GM12801 (cell line): ENCODE data around the gene MANBA.

Source experiments
- TF ChIP-seq, protein P1 (sequence below): IDR thresholded peaks from one replicate; pipeline ENCODE4 v1.5.1; 2011; ENCODE audit warnings: control low read depth; ENCODE audit not compliant: insufficient read length; ENCODE audit errors: extremely low read depth

The MANBA gene

DNA sequence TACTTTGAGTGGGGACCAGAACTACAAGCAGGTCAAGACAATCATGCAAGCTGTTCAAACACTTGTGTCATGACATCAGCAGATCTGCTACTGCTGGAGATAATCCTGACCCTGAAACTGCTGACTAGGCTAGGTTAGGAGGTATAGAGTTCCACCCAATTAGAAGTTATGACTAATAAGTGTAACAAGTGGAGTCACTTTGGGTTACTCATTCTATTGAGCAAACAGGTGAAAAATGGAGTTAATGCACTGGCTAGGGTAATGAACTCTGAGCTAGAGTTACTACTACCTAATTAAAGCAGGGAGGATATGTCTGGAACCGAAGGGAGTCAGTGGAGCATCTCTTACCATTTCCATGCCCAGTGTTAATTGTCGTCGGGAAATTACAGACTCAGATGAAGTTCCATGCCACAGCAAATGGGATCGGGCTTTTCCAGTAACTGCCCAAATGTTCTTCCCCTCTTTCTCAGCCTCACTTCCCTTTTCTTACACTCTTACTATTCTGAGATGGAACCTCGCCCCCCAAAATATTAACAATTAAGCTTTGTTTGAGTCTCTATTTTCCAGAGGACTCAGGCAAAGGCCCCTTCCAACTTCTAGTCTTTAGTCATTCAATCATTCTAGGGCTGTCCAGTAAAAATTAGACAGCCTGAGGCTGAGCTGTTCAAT lies 19.8 kb upstream of the MANBA start:
- TF ChIP-seq, protein P1, sequence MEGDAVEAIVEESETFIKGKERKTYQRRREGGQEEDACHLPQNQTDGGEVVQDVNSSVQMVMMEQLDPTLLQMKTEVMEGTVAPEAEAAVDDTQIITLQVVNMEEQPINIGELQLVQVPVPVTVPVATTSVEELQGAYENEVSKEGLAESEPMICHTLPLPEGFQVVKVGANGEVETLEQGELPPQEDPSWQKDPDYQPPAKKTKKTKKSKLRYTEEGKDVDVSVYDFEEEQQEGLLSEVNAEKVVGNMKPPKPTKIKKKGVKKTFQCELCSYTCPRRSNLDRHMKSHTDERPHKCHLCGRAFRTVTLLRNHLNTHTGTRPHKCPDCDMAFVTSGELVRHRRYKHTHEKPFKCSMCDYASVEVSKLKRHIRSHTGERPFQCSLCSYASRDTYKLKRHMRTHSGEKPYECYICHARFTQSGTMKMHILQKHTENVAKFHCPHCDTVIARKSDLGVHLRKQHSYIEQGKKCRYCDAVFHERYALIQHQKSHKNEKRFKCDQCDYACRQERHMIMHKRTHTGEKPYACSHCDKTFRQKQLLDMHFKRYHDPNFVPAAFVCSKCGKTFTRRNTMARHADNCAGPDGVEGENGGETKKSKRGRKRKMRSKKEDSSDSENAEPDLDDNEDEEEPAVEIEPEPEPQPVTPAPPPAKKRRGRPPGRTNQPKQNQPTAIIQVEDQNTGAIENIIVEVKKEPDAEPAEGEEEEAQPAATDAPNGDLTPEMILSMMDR: no peak

DNA sequence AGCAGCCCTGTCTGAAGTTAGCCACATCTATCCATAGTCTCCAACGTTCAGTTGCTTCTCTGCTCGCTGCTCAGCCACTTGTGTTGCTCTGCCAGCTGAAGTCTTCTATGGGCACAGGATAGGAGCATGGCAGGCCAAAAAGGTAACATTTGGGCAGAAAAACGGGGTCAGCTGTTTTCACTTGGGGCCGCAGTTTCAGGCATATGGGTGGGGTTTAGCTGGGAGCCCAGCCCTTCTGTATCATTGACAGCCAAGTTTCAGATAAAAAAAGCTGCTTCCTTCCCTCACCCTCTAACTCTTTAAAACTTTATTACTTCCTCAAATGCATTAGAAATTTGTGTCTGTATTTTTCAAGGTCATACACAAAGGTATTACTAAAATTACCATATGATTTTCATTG lies 18.4 kb upstream of the MANBA start:
- TF ChIP-seq, protein P1: no peak

DNA sequence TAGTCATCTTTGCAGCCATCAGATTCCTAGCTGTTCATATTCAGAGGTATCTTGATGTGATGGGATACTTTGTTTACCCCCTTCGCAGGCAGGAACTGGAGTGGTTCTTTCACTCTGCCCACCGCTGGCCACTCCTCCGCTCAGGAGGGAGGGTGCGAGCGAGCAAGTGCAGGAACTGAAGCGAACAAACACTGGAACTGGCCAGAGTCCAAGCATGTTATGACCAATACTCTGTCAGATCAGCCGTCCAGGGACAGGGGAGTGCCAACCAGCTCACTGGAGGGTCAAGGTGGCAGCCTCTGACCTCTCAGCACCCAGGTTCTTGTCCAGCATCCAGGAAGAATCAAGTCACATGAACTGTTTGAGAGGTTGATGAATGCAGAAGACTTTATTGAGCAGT lies 18.0 kb upstream of the MANBA start:
- TF ChIP-seq, protein P1: no peak

DNA sequence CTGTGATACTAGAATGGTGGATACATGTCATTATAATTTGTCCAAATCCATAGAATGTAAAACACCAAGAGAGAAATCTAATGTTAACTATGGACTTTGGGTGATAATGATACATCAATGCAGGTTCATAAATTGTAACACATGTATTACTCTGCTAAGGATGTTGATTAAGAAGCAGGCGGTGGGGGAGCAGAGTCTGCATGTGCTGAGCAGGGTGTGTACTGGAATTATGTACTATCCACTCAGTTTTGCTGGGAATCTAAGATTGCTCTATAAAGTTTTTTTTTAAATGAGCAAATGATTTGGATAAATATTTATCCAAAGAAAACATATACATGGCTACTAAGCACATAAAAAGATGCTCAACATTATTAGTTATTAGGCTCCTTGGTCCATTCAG lies 15.0 kb upstream of the MANBA start:
- TF ChIP-seq, protein P1: no peak

DNA sequence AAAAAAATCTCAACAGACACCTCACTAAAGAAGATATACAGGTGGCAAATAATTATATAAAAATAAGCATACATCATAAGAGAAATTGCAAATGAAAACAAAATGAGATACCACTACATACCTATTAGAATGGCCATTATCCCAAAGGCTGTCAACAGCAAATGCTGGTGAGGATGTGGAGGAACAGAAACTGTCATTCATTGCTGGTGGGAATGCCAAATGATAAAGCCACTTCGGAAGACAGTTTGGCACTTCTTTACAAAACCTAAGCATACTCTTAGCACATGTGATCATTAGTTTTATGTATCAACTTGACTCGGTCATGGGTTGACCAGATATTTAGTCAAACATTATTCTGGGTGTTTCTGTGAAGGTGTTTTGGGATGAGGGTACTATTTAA lies 13.5 kb upstream of the MANBA start:
- TF ChIP-seq, protein P1: no peak

DNA sequence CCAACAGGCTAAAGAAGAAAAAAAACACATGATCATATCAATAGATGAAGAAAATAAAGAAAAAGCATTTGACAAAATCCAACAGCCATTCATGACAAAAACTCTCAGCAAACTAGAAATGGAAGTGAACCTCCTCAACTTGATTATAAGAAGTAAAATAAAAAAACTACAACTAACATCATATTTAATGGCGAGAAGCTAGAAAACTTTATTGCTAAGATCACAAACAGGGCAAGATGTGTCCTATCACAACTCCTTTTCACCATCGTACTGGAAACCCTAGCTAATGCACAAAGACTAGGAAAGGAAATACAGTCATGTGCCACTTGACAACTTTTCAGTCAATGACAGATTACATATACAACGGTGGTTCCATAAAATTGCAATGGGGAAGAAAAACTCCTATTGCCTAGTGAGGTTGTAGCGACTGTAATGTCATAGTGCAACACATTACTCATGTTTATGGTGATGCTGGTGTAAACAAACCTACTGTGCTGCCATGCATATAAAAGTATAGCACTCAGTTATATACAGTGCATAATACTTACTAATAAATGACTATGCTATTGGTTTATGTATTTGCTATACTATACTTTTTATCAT lies 12.1 kb upstream of the MANBA start:
- TF ChIP-seq, protein P1: no peak

DNA sequence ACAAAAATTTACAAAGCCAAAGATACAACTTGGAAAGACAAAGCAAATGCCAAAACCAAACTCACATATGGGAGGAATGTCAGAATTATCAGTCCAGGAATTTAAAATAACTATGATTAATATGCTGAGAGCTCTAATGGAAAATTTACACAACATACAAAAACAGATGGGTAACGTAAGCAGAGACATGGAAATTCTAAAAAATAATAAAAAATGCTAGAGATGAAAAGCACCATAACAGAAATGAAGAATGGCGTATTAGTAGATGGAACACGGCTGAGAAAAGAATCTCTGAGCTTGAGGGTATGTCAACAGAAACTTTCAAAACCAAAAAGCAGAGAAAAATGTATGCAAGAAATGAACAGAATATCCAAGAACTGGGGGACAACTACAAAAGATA lies 4.1 kb upstream of the MANBA start:
- TF ChIP-seq, protein P1: no peak

DNA sequence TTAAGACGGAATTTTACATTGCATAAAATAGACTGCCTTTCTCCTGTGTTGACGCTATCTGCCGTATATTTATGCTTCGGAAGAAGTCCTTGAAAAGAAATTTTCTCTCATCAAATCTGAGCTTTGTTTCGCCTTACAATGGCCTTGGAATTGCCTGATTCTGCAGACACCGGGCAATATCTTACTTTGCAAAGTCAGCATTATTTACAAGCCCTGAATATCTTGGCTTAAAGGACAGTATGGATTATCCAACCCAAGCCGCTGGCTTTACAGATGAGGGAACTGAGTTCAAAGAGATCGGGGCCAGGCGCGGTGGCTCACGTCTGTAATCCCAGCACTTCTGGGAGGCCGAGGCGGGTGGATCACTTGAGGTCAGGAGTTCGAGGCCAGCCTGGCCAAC lies 1.1 kb upstream of the MANBA start:
- TF ChIP-seq, protein P1: no peak
